BJ (cell line): ENCODE results near the gene C4orf50. TPM values are rescaled to one million over a fixed set of nuclear protein-coding genes. Genes with fewer than 3 reads are reported as not detected.

ENCODE experiments used
- CTCF ChIA-PET: fragments of 350-600 bp; formaldehyde crosslinking; extraction: SDS; loops from one replicate; lab custom pipeline; 2021; ENCODE audit warnings: antibody characterized with exemption, inconsistent platforms; lab: Yijun Ruan, JAX
- POLR2A ChIA-PET: fragments of 300-600 bp; sonication (Branson Sonifier 250); formaldehyde crosslinking; extraction: SDS; loops from one replicate; lab custom pipeline; 2021; ENCODE audit warnings: antibody characterized with exemption; lab: Charles Lee
- DNase-seq: peaks from one replicate; pipeline ENCODE4 v3.0.0-alpha.2; 2011; ENCODE audit warnings: low read depth
- H3K27me3 ChIP-seq: 2 replicates; pipeline ENCODE4 v1.6.0; 2011; ENCODE audit warnings: low read length; ENCODE audit not compliant: control insufficient read depth, insufficient read depth
- H3K36me3 ChIP-seq: 2 replicates; pipeline ENCODE4 v1.5.1; 2011; ENCODE audit warnings: low read length; ENCODE audit not compliant: control insufficient read depth, insufficient read depth
- H3K4me3 ChIP-seq: 2 replicates; pipeline ENCODE4 v1.5.1; 2011; ENCODE audit warnings: low read depth, mild to moderate bottlenecking, control low read depth, low read length
- CTCF ChIP-seq: IDR thresholded peaks from 2 replicates; pipeline ENCODE4 v1.5.1; 2011; ENCODE audit warnings: low read depth, mild to moderate bottlenecking, control low read depth, inconsistent platforms, low read length, moderate library complexity; ENCODE audit not compliant: insufficient read depth
- polyA plus RNA-seq: library from polyadenylated mRNA; depleted of rRNA; stranded (reverse); fragments of >200 nt; gene quantifications from 2 replicates; pipeline ENCODE4 v1.2.3, GENCODE V29; 2011

C4orf50 gene
- polyA plus RNA-seq, 1 experiment, result not detected

GRCh38 chr4:6049278-6049677, 31.0 kb upstream of the C4orf50 start:
- POLR2A ChIA-PET, result no interaction called here
- no peaks in the 10 kb centered on the region for H3K27me3 ChIP-seq
- H3K36me3 ChIP-seq, result no peaks in the 10 kb centered on the region
- CTCF ChIA-PET, result no interaction called here
- H3K4me3 ChIP-seq, result no peak overlapping the region
- no peak for DNase-seq
- TF ChIP-seq CTCF, result no peak

GRCh38 chr4:6048537-6048936, 30.3 kb upstream of the C4orf50 start:
- DNase-seq, result no peak
- ChIA-PET POLR2A (no interaction called here), CTCF (no interaction called here)
- no peaks in the 10 kb centered on the region for H3K27me3 ChIP-seq
- TF ChIP-seq CTCF, result no peak
- no peaks in the 10 kb centered on the region for H3K36me3 ChIP-seq
- H3K4me3 ChIP-seq, result no peak overlapping the region

GRCh38 chr4:6047130-6047673, 29.0 kb upstream of the C4orf50 start:
- ChIA-PET CTCF (no interaction called here), POLR2A (no interaction called here)
- TF ChIP-seq CTCF, result no peak
- no peak for DNase-seq
- Histone ChIP-seq H3K27me3 (no peaks in the 10 kb centered on the region), H3K4me3 (no peak overlapping the region), H3K36me3 (no peaks in the 10 kb centered on the region)

- no peak for TF ChIP-seq CTCF
- no peak for DNase-seq
- POLR2A ChIA-PET, result no interaction called here
- Histone ChIP-seq H3K4me3 (no peak overlapping the region), H3K27me3 (no peaks in the 10 kb centered on the region), H3K36me3 (no peaks in the 10 kb centered on the region)
- CTCF ChIA-PET, result no interaction called here
These were observed 28.4 kb upstream of the C4orf50 start for GRCh38 chr4:6046526-6047129.

- ChIA-PET CTCF (no interaction called here), POLR2A (no interaction called here)
- Histone ChIP-seq H3K4me3 (no peak overlapping the region), H3K27me3 (no peaks in the 10 kb centered on the region), H3K36me3 (no peaks in the 10 kb centered on the region)
- TF ChIP-seq CTCF, result no peak
- DNase-seq, result no peak
These were observed 26.6 kb upstream of the C4orf50 start for GRCh38 chr4:6044805-6045204.
